ENCODE measurements around the gene HECW1.

Gene HECW1

DNA sequence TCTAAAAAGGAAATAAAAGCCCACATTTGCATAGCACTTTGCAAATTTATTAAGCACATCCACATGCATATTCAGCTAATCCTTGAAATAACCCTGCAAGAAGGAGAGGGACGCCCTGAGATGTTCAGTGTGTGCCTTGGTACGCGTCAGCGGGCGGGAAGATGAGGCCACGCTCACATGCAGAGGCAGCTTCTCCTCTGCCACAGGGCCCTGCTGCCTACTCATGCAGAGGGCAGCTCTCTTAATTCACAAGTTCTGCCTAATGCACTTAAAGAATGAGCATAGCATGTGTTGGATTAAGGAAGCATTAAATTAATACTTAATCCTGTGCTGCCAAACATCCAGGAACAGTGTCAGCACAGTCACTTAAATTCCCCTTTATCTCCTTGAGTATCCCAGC is 132.3 kb downstream of the HECW1 start:
- CTCF ChIA-PET, result interaction anchor here (1.1 to 2.8 kb wide), 3 partner anchors 10 to 16 kb away, joined by 3 to 13 read pairs (median 3); no protein-coding TSS in a partner anchor
- H3K4me1 ChIP-seq (ENCODE audit: control extremely low read depth in 1 of 4, control insufficient read depth in 4 of 4, insufficient read depth in 4 of 4, low read length in 3 of 4), result no peaks in the 10 kb centered on the region
- DNase-seq, result no peak
- H3K4me3 ChIP-seq (ENCODE audit: control insufficient read depth in 1 of 7, extremely low read depth in 1 of 7, insufficient read depth in 4 of 7, low read depth in 2 of 7, low read length in 6 of 7), result no peak overlapping the region
- H3K27me3 ChIP-seq (replicated peaks in 2 of 5; ENCODE audit: control insufficient read depth in 4 of 5, insufficient read depth in 5 of 5, low read length in 4 of 5), result peaks cover 0 to 10% (median 3%) of the 10 kb centered on the region in 5 experiments
- no peak overlapping the region for H3K27ac ChIP-seq (ENCODE audit: insufficient read depth in 1 of 2, low read depth in 1 of 2, low read length in 2 of 2, poor library complexity in 1 of 2, severe bottlenecking in 2 of 2)
- no peaks in the 10 kb centered on the region for H3K9me3 ChIP-seq (ENCODE audit: control extremely low read depth in 1 of 5, control insufficient read depth in 4 of 5, insufficient read depth in 2 of 5, low read depth in 1 of 5, low read length in 4 of 5)
- WGBS (ENCODE audit: insufficient coverage), result 96% methylated on average over 5 of the region's 6 CpGs
- H3K36me3 ChIP-seq (ENCODE audit: control insufficient read depth in 4 of 4, insufficient read depth in 4 of 4, low read length in 3 of 4), result no peaks in the 10 kb centered on the region
- POLR2A ChIA-PET, result no interaction called here

GRCh38 chr7:43247757-43248156 is 135.3 kb downstream of the HECW1 start:
- Histone ChIP-seq H3K4me1 (ENCODE audit: control extremely low read depth in 1 of 4, control insufficient read depth in 4 of 4, insufficient read depth in 4 of 4, low read length in 3 of 4) (no peaks in the 10 kb centered on the region), H3K27ac (ENCODE audit: insufficient read depth in 1 of 2, low read depth in 1 of 2, low read length in 2 of 2, poor library complexity in 1 of 2, severe bottlenecking in 2 of 2) (no peak overlapping the region), H3K36me3 (ENCODE audit: control insufficient read depth in 4 of 4, insufficient read depth in 4 of 4, low read length in 3 of 4) (no peaks in the 10 kb centered on the region), H3K4me3 (ENCODE audit: control insufficient read depth in 1 of 7, extremely low read depth in 1 of 7, insufficient read depth in 4 of 7, low read depth in 2 of 7, low read length in 6 of 7) (no peak overlapping the region), H3K27me3 (replicated peaks in 2 of 5; ENCODE audit: control insufficient read depth in 4 of 5, insufficient read depth in 5 of 5, low read length in 4 of 5) (peaks cover 2 to 6% (median 3%) of the 10 kb centered on the region in 5 experiments), H3K9me3 (ENCODE audit: control extremely low read depth in 1 of 5, control insufficient read depth in 4 of 5, insufficient read depth in 2 of 5, low read depth in 1 of 5, low read length in 4 of 5) (no peaks in the 10 kb centered on the region)
- CTCF ChIA-PET, result no interaction called here
- POLR2A ChIA-PET, result no interaction called here
- no peak for DNase-seq

GRCh38 chr7:43248553-43248952 is 136.1 kb downstream of the HECW1 start:
- Histone ChIP-seq H3K27me3 (replicated peaks in 2 of 5; ENCODE audit: control insufficient read depth in 4 of 5, insufficient read depth in 5 of 5, low read length in 4 of 5) (peaks cover 2 to 6% (median 3%) of the 10 kb centered on the region in 5 experiments), H3K9me3 (ENCODE audit: control extremely low read depth in 1 of 5, control insufficient read depth in 4 of 5, insufficient read depth in 2 of 5, low read depth in 1 of 5, low read length in 4 of 5) (no peaks in the 10 kb centered on the region), H3K4me1 (ENCODE audit: control extremely low read depth in 1 of 4, control insufficient read depth in 4 of 4, insufficient read depth in 4 of 4, low read length in 3 of 4) (no peaks in the 10 kb centered on the region), H3K4me3 (ENCODE audit: control insufficient read depth in 1 of 7, extremely low read depth in 1 of 7, insufficient read depth in 4 of 7, low read depth in 2 of 7, low read length in 6 of 7) (no peak overlapping the region), H3K36me3 (ENCODE audit: control insufficient read depth in 4 of 4, insufficient read depth in 4 of 4, low read length in 3 of 4) (no peaks in the 10 kb centered on the region), H3K27ac (ENCODE audit: insufficient read depth in 1 of 2, low read depth in 1 of 2, low read length in 2 of 2, poor library complexity in 1 of 2, severe bottlenecking in 2 of 2) (no peak overlapping the region)
- ChIA-PET CTCF (interaction anchor here (2.6 kb wide), 1 partner anchor 13 kb away, joined by 11 read pairs; no protein-coding TSS in a partner anchor), POLR2A (no interaction called here)
- WGBS (ENCODE audit: insufficient coverage), result 84% methylated on average over 3 of the region's 4 CpGs
- no peak for DNase-seq

- ChIA-PET CTCF (interaction anchor here (2.6 kb wide), 1 partner anchor 13 kb away, joined by 11 read pairs; no protein-coding TSS in a partner anchor), POLR2A (interaction anchor here (0.7 kb wide), 1 partner anchor 323 kb away, joined by 3 read pairs; no protein-coding TSS in a partner anchor)
- no peak for DNase-seq
- no peak overlapping the region for H3K27ac ChIP-seq (ENCODE audit: insufficient read depth in 1 of 2, low read depth in 1 of 2, low read length in 2 of 2, poor library complexity in 1 of 2, severe bottlenecking in 2 of 2)
- WGBS (ENCODE audit: insufficient coverage), result 89% methylated on average over 29 of the region's 29 CpGs
- H3K27me3 ChIP-seq (replicated peaks in 2 of 5; ENCODE audit: control insufficient read depth in 4 of 5, insufficient read depth in 5 of 5, low read length in 4 of 5), result peaks cover 2 to 6% (median 3%) of the 10 kb centered on the region in 5 experiments
- H3K4me3 ChIP-seq (ENCODE audit: control insufficient read depth in 1 of 7, extremely low read depth in 1 of 7, insufficient read depth in 4 of 7, low read depth in 2 of 7, low read length in 6 of 7), result no peak overlapping the region
- H3K36me3 ChIP-seq (ENCODE audit: control insufficient read depth in 4 of 4, insufficient read depth in 4 of 4, low read length in 3 of 4), result no peaks in the 10 kb centered on the region
- no peaks in the 10 kb centered on the region for H3K4me1 ChIP-seq (ENCODE audit: control extremely low read depth in 1 of 4, control insufficient read depth in 4 of 4, insufficient read depth in 4 of 4, low read length in 3 of 4)
- no peaks in the 10 kb centered on the region for H3K9me3 ChIP-seq (ENCODE audit: control extremely low read depth in 1 of 5, control insufficient read depth in 4 of 5, insufficient read depth in 2 of 5, low read depth in 1 of 5, low read length in 4 of 5)
Measured at GRCh38 chr7:43248961-43249822, 136.7 kb downstream of the HECW1 start.

DNA sequence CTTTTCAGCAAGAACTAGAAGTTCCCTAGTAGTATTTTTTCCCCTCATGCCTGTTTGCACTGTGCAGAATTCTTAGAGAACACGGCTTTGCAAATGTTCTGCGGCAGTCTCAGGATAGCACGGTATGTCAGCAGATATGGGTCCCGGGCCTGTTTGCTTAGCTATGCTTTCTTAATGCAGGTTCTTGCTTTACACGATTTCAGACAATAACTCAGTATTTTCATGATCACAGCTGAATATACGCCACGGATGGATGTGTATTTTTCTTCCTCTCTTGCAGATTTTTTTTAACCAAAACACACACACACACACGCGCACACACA is 137.3 kb downstream of the HECW1 start:
- H3K36me3 ChIP-seq (ENCODE audit: control insufficient read depth in 4 of 4, insufficient read depth in 4 of 4, low read length in 3 of 4), result no peaks in the 10 kb centered on the region
- ChIA-PET POLR2A (interaction anchor here (0.7 kb wide), 1 partner anchor 323 kb away, joined by 3 read pairs; no protein-coding TSS in a partner anchor), CTCF (interaction anchor here (2.6 kb wide), 1 partner anchor 12 kb away, joined by 11 read pairs; no protein-coding TSS in a partner anchor)
- no peaks in the 10 kb centered on the region for H3K9me3 ChIP-seq (ENCODE audit: control extremely low read depth in 1 of 5, control insufficient read depth in 4 of 5, insufficient read depth in 2 of 5, low read depth in 1 of 5, low read length in 4 of 5)
- H3K4me3 ChIP-seq (ENCODE audit: control insufficient read depth in 1 of 7, extremely low read depth in 1 of 7, insufficient read depth in 4 of 7, low read depth in 2 of 7, low read length in 6 of 7), result no peak overlapping the region
- H3K4me1 ChIP-seq (ENCODE audit: control extremely low read depth in 1 of 4, control insufficient read depth in 4 of 4, insufficient read depth in 4 of 4, low read length in 3 of 4), result no peaks in the 10 kb centered on the region
- 97% methylated on average over 5 of the region's 9 CpGs for WGBS (ENCODE audit: insufficient coverage)
- peaks cover 2 to 5% (median 3%) of the 10 kb centered on the region in 5 experiments for H3K27me3 ChIP-seq (replicated peaks in 2 of 5; ENCODE audit: control insufficient read depth in 4 of 5, insufficient read depth in 5 of 5, low read length in 4 of 5)
- H3K27ac ChIP-seq (ENCODE audit: insufficient read depth in 1 of 2, low read depth in 1 of 2, low read length in 2 of 2, poor library complexity in 1 of 2, severe bottlenecking in 2 of 2), result no peak overlapping the region
- no peak for DNase-seq

GRCh38 chr7:43260980-43261878 is 148.8 kb downstream of the HECW1 start:
- H3K9me3 ChIP-seq (ENCODE audit: control extremely low read depth in 1 of 5, control insufficient read depth in 4 of 5, insufficient read depth in 2 of 5, low read depth in 1 of 5, low read length in 4 of 5), result no peaks in the 10 kb centered on the region
- H3K4me3 ChIP-seq (ENCODE audit: control insufficient read depth in 1 of 7, extremely low read depth in 1 of 7, insufficient read depth in 4 of 7, low read depth in 2 of 7, low read length in 6 of 7), result no peak overlapping the region
- no peaks in the 10 kb centered on the region for H3K4me1 ChIP-seq (ENCODE audit: control extremely low read depth in 1 of 4, control insufficient read depth in 4 of 4, insufficient read depth in 4 of 4, low read length in 3 of 4)
- peaks cover 0 to 6% (median 3%) of the 10 kb centered on the region in 5 experiments for H3K27me3 ChIP-seq (replicated peaks in 2 of 5; ENCODE audit: control insufficient read depth in 4 of 5, insufficient read depth in 5 of 5, low read length in 4 of 5)
- 17% methylated on average over 4 of the region's 8 CpGs for WGBS (ENCODE audit: insufficient coverage)
- CTCF ChIA-PET, result interaction anchor here (0.7 to 2.6 kb wide), 15 partner anchors 9 to 329 kb away, joined by 3 to 17 read pairs (median 3); partner anchors contain the start of genes MRPL32 and PSMA2
- POLR2A ChIA-PET, result no interaction called here
- no peaks in the 10 kb centered on the region for H3K36me3 ChIP-seq (ENCODE audit: control insufficient read depth in 4 of 4, insufficient read depth in 4 of 4, low read length in 3 of 4)
- DNase-seq, result peak; percentile 75 to 84 (median 78)
- no peak overlapping the region for H3K27ac ChIP-seq (ENCODE audit: insufficient read depth in 1 of 2, low read depth in 1 of 2, low read length in 2 of 2, poor library complexity in 1 of 2, severe bottlenecking in 2 of 2)

Data from common myeloid progenitor, CD34-positive (primary cell).